Mammary epithelial cell (primary cell): ENCODE measurements around the gene FIGN.

ENCODE experiments used
- CTCF ChIP-seq, 2 donors: IDR thresholded peaks in 1 of 2; conservative IDR thresholded peaks in 1 of 2; 2 replicates each; pipeline ENCODE4 v1.5.1; 2011 to 2012; ENCODE audit warnings: inconsistent platforms in 2 of 2, low read length in 2 of 2, mild to moderate bottlenecking in 2 of 2, control low read depth in 1 of 2, low read depth in 1 of 2; ENCODE audit not compliant: insufficient read depth in 1 of 2; ENCODE audit errors: extremely low read depth in 1 of 2
- EZH2 ChIP-seq: IDR thresholded peaks from 2 replicates; pipeline ENCODE4 v1.6.1; 2012; ENCODE audit warnings: low read length, inconsistent platforms, borderline replicate concordance

DNA sequence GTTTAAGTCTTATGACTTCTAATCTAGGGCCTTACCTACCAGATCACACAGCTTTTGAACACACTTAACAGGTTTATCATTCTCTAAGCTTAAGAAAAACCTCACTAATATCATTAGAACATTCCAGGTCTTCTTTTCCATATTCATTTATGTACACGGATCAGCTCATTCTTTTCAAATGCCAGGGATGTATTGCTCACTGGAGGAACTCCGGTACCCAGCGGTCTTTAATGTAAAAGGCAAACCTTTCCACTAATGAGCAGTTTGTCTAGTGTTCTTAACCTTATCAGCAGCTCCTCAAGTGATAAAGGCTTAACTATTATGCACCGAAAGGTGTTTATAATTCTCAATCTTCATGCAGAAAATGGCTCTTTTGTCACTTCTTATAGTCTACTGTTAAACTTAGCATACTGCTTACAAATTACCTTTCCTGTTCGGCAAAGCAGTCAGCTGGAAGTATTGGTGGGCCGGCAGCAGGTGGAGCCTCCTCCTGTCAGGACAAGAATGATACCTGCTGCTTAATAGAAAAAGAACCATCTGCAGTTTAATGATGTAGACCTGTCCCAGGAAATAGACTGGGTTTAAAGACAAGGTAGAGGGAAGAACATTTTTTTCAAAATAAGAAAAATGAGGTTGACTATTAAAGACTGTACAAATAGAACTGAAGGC, 142.7 kb downstream of the FIGN start:
- TF ChIP-seq CTCF (conservative IDR thresholded peaks at IDR 0.05 in 1 of 2, IDR thresholded peaks at IDR 0.05 in 1 of 2; ENCODE audit: extremely low read depth in 1 of 2, insufficient read depth in 1 of 2, low read depth in 1 of 2, low read length in 2 of 2) = no peak
- TF ChIP-seq EZH2 = no peak
